HG03378 (cell line): Measurements from ENCODE around the gene B2M.
"Not testable (repeated sequence)": the region's sequence is repeated elsewhere in the genome, so short reads cannot be mapped to it uniquely, and the experiment has no call there.

Experiments used
- ATAC-seq: cut with Tn5 transposase; IDR thresholded peaks from one replicate; pipeline ENCODE4 v1.9.1; 2021; ENCODE audit warnings: mild to moderate bottlenecking, moderate library complexity; ENCODE audit not compliant: unreplicated experiment

Gene B2M

GRCh38 chr15:44697014-44697413 lies 14.3 kb upstream of the B2M start:
- ATAC-seq, result no peak

DNA sequence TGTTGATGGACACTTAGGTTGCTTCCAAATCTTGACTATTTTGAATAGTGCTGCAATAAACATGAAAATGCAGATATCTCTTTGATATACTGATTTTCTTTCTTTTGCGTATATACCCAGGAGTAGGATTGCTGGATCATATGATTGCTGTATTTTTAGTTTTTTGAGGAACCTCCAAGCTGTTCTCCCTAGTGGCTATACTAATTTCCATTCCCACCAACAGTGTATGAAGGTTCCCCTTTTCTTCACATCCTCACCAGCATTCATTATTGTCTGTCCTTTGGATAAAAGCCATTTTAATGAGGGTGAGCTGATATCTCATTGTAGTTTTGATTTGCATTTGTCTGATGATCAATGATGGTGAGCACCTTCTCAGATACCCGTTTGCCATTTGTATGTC lies 12.7 kb upstream of the B2M start:
- no peak for ATAC-seq

DNA sequence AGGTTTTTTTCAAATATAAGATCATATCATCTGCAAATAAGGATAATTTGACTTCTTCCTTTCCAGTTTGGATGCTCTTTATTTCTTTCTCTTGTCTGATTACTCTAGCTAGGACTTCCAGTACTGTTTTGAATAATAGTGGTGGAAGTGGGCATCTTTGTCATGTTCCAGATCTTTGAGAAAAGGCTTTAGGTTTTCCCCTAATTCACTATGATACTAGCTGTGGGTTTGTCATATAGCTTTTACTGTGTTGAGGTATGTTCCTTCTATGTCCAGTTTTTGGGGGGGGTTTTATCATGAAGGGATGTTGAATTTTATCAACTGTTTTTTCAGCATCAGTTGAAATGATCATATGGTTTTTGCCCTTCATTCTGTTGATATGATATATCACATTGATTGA lies 10.6 kb upstream of the B2M start:
- ATAC-seq, result not testable (repeated sequence)

DNA sequence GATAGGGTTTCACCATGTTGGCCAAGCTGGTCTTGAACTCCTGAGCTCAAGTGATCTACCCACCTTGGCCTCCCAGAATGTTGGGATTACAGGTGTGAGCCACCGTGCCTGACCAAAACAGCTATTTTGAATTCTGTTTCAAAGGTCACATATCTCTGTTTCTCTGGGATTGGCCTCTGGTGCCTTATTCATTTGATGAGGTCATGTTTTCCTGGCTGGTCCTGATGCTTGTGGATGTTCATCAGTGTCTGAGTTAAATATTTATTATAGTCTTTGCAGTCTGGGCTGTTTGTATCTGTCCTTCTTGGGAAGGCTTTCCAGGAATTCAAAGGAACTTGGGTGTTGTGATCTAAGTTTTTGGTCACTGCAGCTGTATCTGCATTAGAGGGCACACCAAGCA lies 5.3 kb upstream of the B2M start:
- ATAC-seq, result no peak

- no peak for ATAC-seq
Observed at GRCh38 chr15:44706401-44706800, 4.9 kb upstream of the B2M start.

DNA sequence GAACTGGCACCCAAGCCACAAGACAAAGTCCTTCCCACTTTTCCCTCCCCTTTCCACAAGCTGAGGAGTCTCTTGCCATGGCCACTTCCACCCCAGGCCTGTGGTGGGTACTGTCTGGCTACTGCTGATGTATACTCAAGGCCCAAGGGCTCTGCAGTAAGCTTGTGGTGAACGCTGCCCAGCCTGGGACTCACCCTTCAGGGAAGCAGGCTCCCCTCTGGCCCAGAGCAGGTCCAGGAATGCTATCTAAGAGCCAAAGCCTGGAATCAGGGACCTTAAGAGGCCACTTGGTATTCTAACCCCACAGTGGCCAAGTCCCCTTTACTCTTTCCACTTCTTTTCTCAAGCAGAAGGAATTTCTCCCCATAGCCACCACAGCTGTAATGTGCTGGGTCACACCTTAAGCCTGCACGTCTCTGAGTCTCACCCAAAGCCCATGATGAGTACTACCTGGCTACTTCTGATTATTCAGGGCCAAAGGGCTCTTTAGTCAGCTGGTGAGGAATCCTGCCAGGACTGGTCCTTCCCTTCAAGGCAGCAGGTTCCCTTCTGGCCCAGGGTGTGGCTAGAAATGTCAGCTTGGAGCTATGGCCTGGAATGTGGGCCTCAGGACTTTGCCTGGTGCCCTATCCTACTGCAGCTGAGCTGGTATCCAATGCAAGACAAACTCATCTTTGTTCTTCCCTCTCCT lies 4.2 kb upstream of the B2M start:
- no peak for ATAC-seq

GRCh38 chr15:44710236-44711095 lies 851 bp upstream of the B2M start:
- no peak for ATAC-seq

DNA sequence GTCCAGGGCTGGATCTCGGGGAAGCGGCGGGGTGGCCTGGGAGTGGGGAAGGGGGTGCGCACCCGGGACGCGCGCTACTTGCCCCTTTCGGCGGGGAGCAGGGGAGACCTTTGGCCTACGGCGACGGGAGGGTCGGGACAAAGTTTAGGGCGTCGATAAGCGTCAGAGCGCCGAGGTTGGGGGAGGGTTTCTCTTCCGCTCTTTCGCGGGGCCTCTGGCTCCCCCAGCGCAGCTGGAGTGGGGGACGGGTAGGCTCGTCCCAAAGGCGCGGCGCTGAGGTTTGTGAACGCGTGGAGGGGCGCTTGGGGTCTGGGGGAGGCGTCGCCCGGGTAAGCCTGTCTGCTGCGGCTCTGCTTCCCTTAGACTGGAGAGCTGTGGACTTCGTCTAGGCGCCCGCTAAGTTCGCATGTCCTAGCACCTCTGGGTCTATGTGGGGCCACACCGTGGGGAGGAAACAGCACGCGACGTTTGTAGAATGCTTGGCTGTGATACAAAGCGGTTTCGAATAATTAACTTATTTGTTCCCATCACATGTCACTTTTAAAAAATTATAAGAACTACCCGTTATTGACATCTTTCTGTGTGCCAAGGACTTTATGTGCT lies 527 bp downstream of the B2M start:
- no peak for ATAC-seq

- no peak for ATAC-seq
Observed at GRCh38 chr15:44712346-44713005, 1.2 kb downstream of the B2M start.

DNA sequence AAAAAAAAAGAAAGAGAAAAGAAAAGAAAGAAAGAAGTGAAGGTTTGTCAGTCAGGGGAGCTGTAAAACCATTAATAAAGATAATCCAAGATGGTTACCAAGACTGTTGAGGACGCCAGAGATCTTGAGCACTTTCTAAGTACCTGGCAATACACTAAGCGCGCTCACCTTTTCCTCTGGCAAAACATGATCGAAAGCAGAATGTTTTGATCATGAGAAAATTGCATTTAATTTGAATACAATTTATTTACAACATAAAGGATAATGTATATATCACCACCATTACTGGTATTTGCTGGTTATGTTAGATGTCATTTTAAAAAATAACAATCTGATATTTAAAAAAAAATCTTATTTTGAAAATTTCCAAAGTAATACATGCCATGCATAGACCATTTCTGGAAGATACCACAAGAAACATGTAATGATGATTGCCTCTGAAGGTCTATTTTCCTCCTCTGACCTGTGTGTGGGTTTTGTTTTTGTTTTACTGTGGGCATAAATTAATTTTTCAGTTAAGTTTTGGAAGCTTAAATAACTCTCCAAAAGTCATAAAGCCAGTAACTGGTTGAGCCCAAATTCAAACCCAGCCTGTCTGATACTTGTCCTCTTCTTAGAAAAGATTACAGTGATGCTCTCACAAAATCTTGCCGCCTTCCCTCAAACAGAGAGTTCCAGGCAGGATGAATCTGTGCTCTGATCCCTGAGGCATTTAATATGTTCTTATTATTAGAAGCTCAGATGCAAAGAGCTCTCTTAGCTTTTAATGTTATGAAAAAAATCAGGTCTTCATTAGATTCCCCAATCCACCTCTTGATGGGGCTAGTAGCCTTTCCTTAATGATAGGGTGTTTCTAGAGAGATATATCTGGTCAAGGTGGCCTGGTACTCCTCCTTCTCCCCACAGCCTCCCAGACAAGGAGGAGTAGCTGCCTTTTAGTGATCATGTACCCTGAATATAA lies 2.0 kb downstream of the B2M start:
- ATAC-seq, result no peak

GRCh38 chr15:44715142-44715796 lies 4.0 kb downstream of the B2M start:
- no peak for ATAC-seq

GRCh38 chr15:44715797-44716334 lies 4.5 kb downstream of the B2M start:
- ATAC-seq, result no peak

DNA sequence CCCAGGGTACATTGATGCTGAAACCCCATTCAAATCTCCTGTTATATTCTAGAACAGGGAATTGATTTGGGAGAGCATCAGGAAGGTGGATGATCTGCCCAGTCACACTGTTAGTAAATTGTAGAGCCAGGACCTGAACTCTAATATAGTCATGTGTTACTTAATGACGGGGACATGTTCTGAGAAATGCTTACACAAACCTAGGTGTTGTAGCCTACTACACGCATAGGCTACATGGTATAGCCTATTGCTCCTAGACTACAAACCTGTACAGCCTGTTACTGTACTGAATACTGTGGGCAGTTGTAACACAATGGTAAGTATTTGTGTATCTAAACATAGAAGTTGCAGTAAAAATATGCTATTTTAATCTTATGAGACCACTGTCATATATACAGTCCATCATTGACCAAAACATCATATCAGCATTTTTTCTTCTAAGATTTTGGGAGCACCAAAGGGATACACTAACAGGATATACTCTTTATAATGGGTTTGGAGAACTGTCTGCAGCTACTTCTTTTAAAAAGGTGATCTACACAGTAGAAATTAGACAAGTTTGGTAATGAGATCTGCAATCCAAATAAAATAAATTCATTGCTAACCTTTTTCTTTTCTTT lies 5.8 kb downstream of the B2M start:
- ATAC-seq, result no peak

DNA sequence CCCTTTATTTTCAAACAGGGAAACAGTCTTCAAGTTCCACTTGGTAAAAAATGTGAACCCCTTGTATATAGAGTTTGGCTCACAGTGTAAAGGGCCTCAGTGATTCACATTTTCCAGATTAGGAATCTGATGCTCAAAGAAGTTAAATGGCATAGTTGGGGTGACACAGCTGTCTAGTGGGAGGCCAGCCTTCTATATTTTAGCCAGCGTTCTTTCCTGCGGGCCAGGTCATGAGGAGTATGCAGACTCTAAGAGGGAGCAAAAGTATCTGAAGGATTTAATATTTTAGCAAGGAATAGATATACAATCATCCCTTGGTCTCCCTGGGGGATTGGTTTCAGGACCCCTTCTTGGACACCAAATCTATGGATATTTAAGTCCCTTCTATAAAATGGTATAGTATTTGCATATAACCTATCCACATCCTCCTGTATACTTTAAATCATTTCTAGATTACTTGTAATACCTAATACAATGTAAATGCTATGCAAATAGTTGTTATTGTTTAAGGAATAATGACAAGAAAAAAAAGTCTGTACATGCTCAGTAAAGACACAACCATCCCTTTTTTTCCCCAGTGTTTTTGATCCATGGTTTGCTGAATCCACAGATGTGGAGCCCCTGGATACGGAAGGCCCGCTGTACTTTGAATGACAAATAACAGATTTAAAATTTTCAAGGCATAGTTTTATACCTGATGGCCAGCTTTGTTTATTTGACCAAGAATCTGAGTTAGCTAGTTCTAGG lies 7.0 kb downstream of the B2M start:
- ATAC-seq, result no peak

- no peak for ATAC-seq
Observed at GRCh38 chr15:44718927-44719292, 7.6 kb downstream of the B2M start.

DNA sequence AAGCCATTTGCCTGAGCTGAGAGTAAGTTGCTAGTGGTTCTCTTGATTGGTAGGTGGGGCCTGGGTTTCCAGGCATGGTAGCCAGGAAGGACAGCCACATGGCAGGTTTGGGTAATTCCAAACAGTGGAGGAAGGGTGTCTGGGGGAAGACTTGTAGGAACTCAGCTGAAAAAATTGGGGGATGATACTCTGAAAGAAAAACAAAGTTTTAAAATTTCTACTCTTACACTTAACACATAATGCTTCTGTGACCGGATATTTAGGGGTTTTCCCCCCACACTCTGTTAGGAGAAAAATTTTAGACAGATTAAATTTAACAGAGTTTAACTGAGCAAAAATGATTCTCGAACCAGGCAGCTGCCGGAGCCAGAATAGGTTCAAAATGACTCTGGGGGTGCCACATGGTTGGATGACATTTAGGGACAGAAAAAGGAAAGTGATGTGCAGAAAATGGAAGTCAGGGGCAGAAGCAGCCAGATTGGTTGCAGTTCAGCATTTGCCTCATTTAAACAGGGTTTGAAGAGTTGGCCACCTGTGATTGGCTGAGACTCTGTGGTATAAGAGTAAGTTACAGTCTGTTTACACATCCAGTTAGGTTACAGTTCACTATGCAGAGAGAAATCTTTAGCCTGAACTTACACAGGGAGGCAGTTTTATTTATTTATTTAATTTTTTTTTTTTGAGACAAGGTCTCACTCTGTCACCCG lies 8.1 kb downstream of the B2M start:
- peak; percentile 38 for ATAC-seq

DNA sequence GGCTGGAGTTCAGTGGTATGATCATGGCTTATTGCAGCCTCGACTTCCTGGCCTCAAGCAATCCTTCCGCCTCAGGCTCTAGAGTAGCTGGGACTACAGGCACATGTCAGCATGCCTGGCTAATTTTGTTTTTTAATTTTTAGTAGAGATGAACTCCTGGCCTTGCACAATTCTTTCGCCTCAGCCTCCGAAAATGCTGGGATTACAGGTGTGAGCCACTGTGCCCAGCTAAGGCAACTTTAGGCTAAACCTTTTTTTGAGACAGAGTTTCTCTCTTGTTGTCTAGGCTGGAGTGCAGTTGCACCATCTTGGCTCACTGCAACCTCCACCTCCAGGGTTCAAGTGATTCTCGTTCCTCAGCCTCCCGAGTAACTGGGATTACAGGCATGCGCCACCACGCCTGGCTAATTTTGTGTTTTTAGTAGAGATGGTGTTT lies 8.7 kb downstream of the B2M start:
- ATAC-seq, result not testable (repeated sequence)
